Hepatocyte (in vitro differentiated cells): ENCODE data around the gene GNPTAB. TPM values are rescaled to one million over a fixed set of nuclear protein-coding genes. Genes with fewer than 3 reads are reported as not detected.

Experiments
- DNase-seq: peaks from one replicate; pipeline ENCODE4 v3.0.0-alpha.2; 2016; ENCODE audit warnings: low spot score
- H2AFZ ChIP-seq: fragments of 200-600 bp; sonication (generic); 2 replicates; pipeline ENCODE4 v1.6.0; 2016; ENCODE audit warnings: antibody characterized with exemption, mild to moderate bottlenecking
- H3K27ac ChIP-seq: fragments of 200-600 bp; sonication (generic); 2 replicates; pipeline ENCODE4 v1.5.1; 2016; ENCODE audit warnings: mild to moderate bottlenecking
- H3K27me3 ChIP-seq: fragments of 200-600 bp; sonication (generic); 2 replicates; pipeline ENCODE4 v1.6.1; 2016
- H3K36me3 ChIP-seq: fragments of 200-600 bp; sonication (generic); replicated peaks from 2 replicates; pipeline ENCODE4 v1.5.1; 2016; ENCODE audit warnings: low read depth; ENCODE audit not compliant: insufficient read depth
- H3K4me1 ChIP-seq: fragments of 200-600 bp; sonication (generic); 2 replicates; pipeline ENCODE4 v1.5.1; 2016; ENCODE audit warnings: mild to moderate bottlenecking, moderate library complexity; ENCODE audit not compliant: insufficient read depth
- H3K4me2 ChIP-seq: fragments of 200-600 bp; sonication (generic); 2 replicates; pipeline ENCODE4 v1.6.0; 2016
- H3K4me3 ChIP-seq: fragments of 200-600 bp; sonication (generic); 2 replicates; pipeline ENCODE4 v1.5.1; 2016; ENCODE audit warnings: mild to moderate bottlenecking
- H3K79me2 ChIP-seq: fragments of 200-600 bp; sonication (generic); 2 replicates; pipeline ENCODE4 v1.6.0; 2017; ENCODE audit warnings: mild to moderate bottlenecking
- H3K9me2 ChIP-seq: fragments of 200-600 bp; sonication (generic); replicated peaks from 2 replicates; pipeline ENCODE4 v1.6.0; 2017; ENCODE audit warnings: mild to moderate bottlenecking; ENCODE audit not compliant: insufficient read depth
- H3K9me3 ChIP-seq: fragments of 200-600 bp; sonication (generic); 2 replicates; pipeline ENCODE4 v1.5.1; 2016; ENCODE audit warnings: low read depth, mild to moderate bottlenecking
- H4K20me1 ChIP-seq: fragments of 200-600 bp; sonication (generic); 2 replicates; pipeline ENCODE4 v1.6.0; 2016; ENCODE audit warnings: mild to moderate bottlenecking; ENCODE audit not compliant: insufficient read depth, poor library complexity, severe bottlenecking
- CTCF ChIP-seq: fragments of 200-600 bp; sonication (generic); IDR thresholded peaks from 2 replicates; pipeline ENCODE4 v1.5.1; 2016; ENCODE audit warnings: antibody characterized with exemption, mild to moderate bottlenecking; ENCODE audit not compliant: poor library complexity
- EZH2 ChIP-seq: fragments of 200-600 bp; sonication (generic); IDR thresholded peaks from 2 replicates; pipeline ENCODE4 v1.6.1; 2016; ENCODE audit warnings: antibody characterized with exemption, mild to moderate bottlenecking, borderline replicate concordance
- EZH2phosphoT487 ChIP-seq: fragments of 200-600 bp; sonication (generic); IDR thresholded peaks from one replicate; pipeline ENCODE4 v1.6.1; 2018; ENCODE audit warnings: antibody characterized with exemption, mild to moderate bottlenecking, low read depth, moderate library complexity; ENCODE audit not compliant: unreplicated experiment, severe bottlenecking
- WGBS: methylation state at CpG from one replicate; pipeline ENCODE4 v1.1.6; 2016; ENCODE audit warnings: low lambda C conversion rate; ENCODE audit errors: missing lambda C conversion rate; 5-methylcytosine and 5-hydroxymethylcytosine counted together
- polyA plus RNA-seq: library from polyadenylated mRNA; unstranded; fragments of >200 nt; fragmentation: Nextera tagmentation; extraction: Ambion mirVana; gene quantifications from 2 replicates; pipeline ENCODE4 v1.2.1, GENCODE V29; 2016
- total RNA-seq: library from RNA; depleted of rRNA; stranded (reverse); fragments of >200 nt; gene quantifications from 2 replicates; pipeline ENCODE4 v1.2.3, GENCODE V29; 2014

Gene GNPTAB
- total and polyA plus RNA-seq, 2 experiments from 2014 or later, result 13.8 to 21.6 TPM

GRCh38 chr12:101785671-101786070 lies 45.1 kb downstream of the GNPTAB start:
- H3K9me2 ChIP-seq, result no peaks in the 10 kb centered on the region
- H3K9me3 ChIP-seq, result no peaks in the 10 kb centered on the region
- no peak for DNase-seq
- H3K4me2 ChIP-seq, result no peak overlapping the region
- no peaks in the 10 kb centered on the region for H4K20me1 ChIP-seq
- H3K4me3 ChIP-seq, result no peak overlapping the region
- no peak for TF ChIP-seq EZH2
- H3K27me3 ChIP-seq, result no peaks in the 10 kb centered on the region
- H3K27ac ChIP-seq, result no peak overlapping the region
- no peaks in the 10 kb centered on the region for H3K79me2 ChIP-seq
- H3K36me3 ChIP-seq, result no peaks in the 10 kb centered on the region
- H3K4me1 ChIP-seq, result no peaks in the 10 kb centered on the region
- H2AFZ ChIP-seq, result no peak overlapping the region
- WGBS, result 100% methylated on average over 1 of the region's 1 CpG

GRCh38 chr12:101784376-101784775 lies 46.4 kb downstream of the GNPTAB start:
- H3K27me3 ChIP-seq, result no peaks in the 10 kb centered on the region
- H3K4me3 ChIP-seq, result no peak overlapping the region
- no peaks in the 10 kb centered on the region for H3K9me3 ChIP-seq
- 91% methylated on average over 1 of the region's 1 CpG for WGBS
- DNase-seq, result no peak
- no peaks in the 10 kb centered on the region for H3K79me2 ChIP-seq
- H3K4me2 ChIP-seq, result no peak overlapping the region
- no peaks in the 10 kb centered on the region for H3K9me2 ChIP-seq
- H3K4me1 ChIP-seq, result peaks cover 2% of the 10 kb centered on the region
- H3K36me3 ChIP-seq, result no peaks in the 10 kb centered on the region
- H2AFZ ChIP-seq, result no peak overlapping the region
- no peak overlapping the region for H3K27ac ChIP-seq
- TF ChIP-seq EZH2phosphoT487, result no peak
- TF ChIP-seq EZH2, result no peak
- TF ChIP-seq CTCF, result no peak
- no peaks in the 10 kb centered on the region for H4K20me1 ChIP-seq

GRCh38 chr12:101783838-101784237 lies 46.9 kb downstream of the GNPTAB start:
- no peak for DNase-seq
- Histone ChIP-seq H3K9me2 (no peaks in the 10 kb centered on the region), H3K27ac (no peak overlapping the region), H3K36me3 (no peaks in the 10 kb centered on the region), H4K20me1 (no peaks in the 10 kb centered on the region), H3K79me2 (no peaks in the 10 kb centered on the region), H3K9me3 (no peaks in the 10 kb centered on the region), H3K4me3 (no peak overlapping the region), H3K27me3 (no peaks in the 10 kb centered on the region), H3K4me1 (peaks cover 7% of the 10 kb centered on the region), H2AFZ (no peak overlapping the region), H3K4me2 (no peak overlapping the region)
- WGBS, result 94% methylated on average over 2 of the region's 2 CpGs
- TF ChIP-seq CTCF (no peak), EZH2phosphoT487 (no peak), EZH2 (no peak)

GRCh38 chr12:101783150-101783549 lies 47.6 kb downstream of the GNPTAB start:
- Histone ChIP-seq H3K27ac (no peak overlapping the region), H4K20me1 (no peaks in the 10 kb centered on the region), H3K36me3 (no peaks in the 10 kb centered on the region), H3K4me3 (no peak overlapping the region), H3K27me3 (no peaks in the 10 kb centered on the region), H3K4me2 (no peak overlapping the region), H3K9me3 (no peaks in the 10 kb centered on the region), H3K9me2 (no peaks in the 10 kb centered on the region), H3K79me2 (no peaks in the 10 kb centered on the region), H3K4me1 (peaks cover 7% of the 10 kb centered on the region), H2AFZ (no peak overlapping the region)
- no peak for TF ChIP-seq EZH2
- TF ChIP-seq CTCF, result no peak
- no peak for TF ChIP-seq EZH2phosphoT487
- DNase-seq, result no peak
- 62% methylated on average over 2 of the region's 2 CpGs for WGBS
